Cardiac fibroblast (primary cell): ENCODE results near the gene PLA2G2C.

Experiments
- DNase-seq, 2 donors: peaks; one replicate each; pipeline versions ENCODE4 v3.0.0 to v3.0.0-alpha.2; 2010; ENCODE audit warnings: low read depth in 2 of 2
- H3K4me3 ChIP-seq, 2 donors: replicated peaks in 1 of 2; 1 replicate in 1 of 2; 2 replicates in 1 of 2; pipeline ENCODE4 v1.5.1; 2011; ENCODE audit warnings: low read depth in 2 of 2, low read length in 2 of 2, mild to moderate bottlenecking in 2 of 2, moderate library complexity in 1 of 2
- CTCF ChIP-seq: IDR thresholded peaks from one replicate; pipeline ENCODE4 v1.5.1; 2011; ENCODE audit warnings: low read depth, mild to moderate bottlenecking, low read length, inconsistent platforms

Gene PLA2G2C

GRCh38 chr1:20125100-20125499 lies 61.2 kb downstream of the PLA2G2C start:
- DNase-seq: peak in 1 of 2 donors; percentile 19
- no peak for TF ChIP-seq CTCF
- H3K4me3 ChIP-seq: no peak overlapping the region

GRCh38 chr1:20124456-20125057 lies 61.8 kb downstream of the PLA2G2C start:
- no peak for TF ChIP-seq CTCF
- peak; percentile 82 to 88 for DNase-seq
- H3K4me3 ChIP-seq: no peak overlapping the region

GRCh38 chr1:20123722-20124455 lies 62.4 kb downstream of the PLA2G2C start:
- TF ChIP-seq CTCF: no peak
- DNase-seq: peak in 1 of 2 donors; percentile 31
- no peak overlapping the region for H3K4me3 ChIP-seq

GRCh38 chr1:20120796-20121195 lies 65.5 kb downstream of the PLA2G2C start:
- no peak overlapping the region for H3K4me3 ChIP-seq
- DNase-seq: no peak
- TF ChIP-seq CTCF: no peak

GRCh38 chr1:20119347-20119746 lies 67.0 kb downstream of the PLA2G2C start, which contains the start of gene PLA2G2D:
TSS of gene PLA2G2D (minus strand) at chr1:20119536. CDS start at chr1:20119498, 38 bp downstream.
- no peak for TF ChIP-seq CTCF
- DNase-seq: no peak
- no peak within 1 kb of the TSS for H3K4me3 ChIP-seq

GRCh38 chr1:20117236-20117635 lies 69.1 kb downstream of the PLA2G2C start:
- DNase-seq: no peak
- H3K4me3 ChIP-seq: no peak overlapping the region
- no peak for TF ChIP-seq CTCF

GRCh38 chr1:20115916-20116315 lies 70.4 kb downstream of the PLA2G2C start:
- DNase-seq: no peak
- no peak for TF ChIP-seq CTCF
- H3K4me3 ChIP-seq: no peak overlapping the region
